Aorta (tissue), 5 donors: ENCODE measurements around the gene TMEM132D. TPM values are rescaled to one million over a fixed set of nuclear protein-coding genes. Genes with fewer than 3 reads are reported as not detected.

ENCODE experiments used
- ATAC-seq: fragments of 200-7000 bp; cut with Tn5 transposase; one replicate; pipeline ENCODE4 v1.9.1; 2022; ENCODE audit warnings: moderate library complexity; ENCODE audit not compliant: low FRiP score
- DNase-seq, 2 donors: peaks; one replicate each; pipeline ENCODE4 v3.0.0-alpha.2; 2020
- H3K27ac ChIP-seq, 2 donors: one replicate each; pipeline ENCODE4 v1.5.1; 2013; ENCODE audit warnings: low read length in 2 of 2, mild to moderate bottlenecking in 2 of 2, moderate library complexity in 2 of 2, control low read depth in 1 of 2, inconsistent platforms in 1 of 2, low read depth in 1 of 2
- H3K27me3 ChIP-seq, 2 donors: one replicate each; pipeline ENCODE4 v1.6.1; 2013; ENCODE audit warnings: control low read depth in 1 of 2, low read length in 1 of 2, mild to moderate bottlenecking in 1 of 2, moderate library complexity in 1 of 2; ENCODE audit not compliant: insufficient read depth in 2 of 2, control insufficient read depth in 1 of 2
- H3K36me3 ChIP-seq, 2 donors: one replicate each; pipeline ENCODE4 v1.6.1; 2013; ENCODE audit warnings: control low read depth in 1 of 2, low read length in 1 of 2, mild to moderate bottlenecking in 1 of 2; ENCODE audit not compliant: insufficient read depth in 2 of 2, control insufficient read depth in 1 of 2
- H3K4me1 ChIP-seq, 2 donors: one replicate each; pipeline ENCODE4 v1.6.1; 2013; ENCODE audit warnings: low read length in 2 of 2, control low read depth in 1 of 2, mild to moderate bottlenecking in 1 of 2, moderate library complexity in 1 of 2; ENCODE audit not compliant: insufficient read depth in 2 of 2, control insufficient read depth in 1 of 2
- H3K4me3 ChIP-seq, 2 donors: one replicate each; pipeline ENCODE4 v1.5.1; 2013; ENCODE audit warnings: low read length in 2 of 2, control low read depth in 1 of 2, mild to moderate bottlenecking in 1 of 2
- H3K9me3 ChIP-seq: one replicate; pipeline ENCODE4 v1.6.1; 2013; ENCODE audit warnings: mild to moderate bottlenecking, low read length; ENCODE audit not compliant: control insufficient read depth
- WGBS, 2 donors: extraction: QIAGEN DNeasy Blood & Tissue Kit; methylation state at CpG; one replicate each; pipeline ENCODE4 v1.1.7; 2013; 5-methylcytosine and 5-hydroxymethylcytosine counted together
- intact Hi-C, 2 donors: fragments of 100-400 bp; cut with DNase I; formaldehyde crosslinking; loops; one replicate each; pipeline versions ENCODE4 v1.14.2 to v1.15.0; 2022
- polyA plus RNA-seq, 2 donors: library from polyadenylated mRNA; stranded (reverse); fragments of 200-250 nt; gene quantifications; one replicate each; pipeline ENCODE4 v1.2.3, GENCODE V29; 2013
- total RNA-seq, 2 donors: library from RNA; stranded (reverse); fragmentation: NEBNext Ultra II Directional; extraction: Animal tissue kit (Norgen Biotek cat#: 25700); gene quantifications; one replicate each; pipeline ENCODE4 v1.2.1, GENCODE V29; 2021
- donor health status: healthy with polysubstance abuse.
- donor health status: Bipolar disorder and iron deficiency.
- donor health status: DM: no; HTN: no; CAD: no.
- donor health status: DM: no; HTN: no; CAD: no.
- donor health status: DM: yes; HTN: yes; CAD: no.

Gene TMEM132D
- total and polyA plus RNA-seq, 4 donors: not detected

- no peaks in the 10 kb centered on the region for H3K9me3 ChIP-seq
- H3K4me1 ChIP-seq: no peaks in the 10 kb centered on the region
- no peak overlapping the region for H3K27ac ChIP-seq
- 78 to 85% methylated on average over 10 of the region's 10 CpGs for WGBS, 2 donors
- H3K36me3 ChIP-seq: no peaks in the 10 kb centered on the region
- intact Hi-C loops: no loop called here
- no peaks in the 10 kb centered on the region for H3K27me3 ChIP-seq
- ATAC-seq (no peak), DNase-seq (no peak)
- no peak overlapping the region for H3K4me3 ChIP-seq
Observed at GRCh38 chr12:129481921-129482320, 421.9 kb downstream of the TMEM132D start.

GRCh38 chr12:129470196-129470595, 433.6 kb downstream of the TMEM132D start:
- Histone ChIP-seq H3K4me1 (no peaks in the 10 kb centered on the region), H3K27me3 (peaks cover 0 to 1% of the 10 kb centered on the region in 2 donors), H3K36me3 (no peaks in the 10 kb centered on the region), H3K27ac (no peak overlapping the region), H3K9me3 (peaks cover 1% of the 10 kb centered on the region), H3K4me3 (no peak overlapping the region)
- intact Hi-C loops: no loop called here
- 63 to 65% methylated on average over 5 of the region's 5 CpGs for WGBS, 2 donors
- DNase-seq (no peak), ATAC-seq (no peak)

- DNase-seq (no peak), ATAC-seq (no peak)
- Histone ChIP-seq H3K27ac (no peak overlapping the region), H3K4me1 (no peaks in the 10 kb centered on the region), H3K9me3 (peaks cover 1% of the 10 kb centered on the region), H3K4me3 (no peak overlapping the region), H3K36me3 (no peaks in the 10 kb centered on the region), H3K27me3 (no peaks in the 10 kb centered on the region)
- 76 to 78% methylated on average over 6 of the region's 6 CpGs for WGBS, 2 donors
- intact Hi-C loops: no loop called here
Observed at GRCh38 chr12:129467726-129468125, 436.1 kb downstream of the TMEM132D start.

DNA sequence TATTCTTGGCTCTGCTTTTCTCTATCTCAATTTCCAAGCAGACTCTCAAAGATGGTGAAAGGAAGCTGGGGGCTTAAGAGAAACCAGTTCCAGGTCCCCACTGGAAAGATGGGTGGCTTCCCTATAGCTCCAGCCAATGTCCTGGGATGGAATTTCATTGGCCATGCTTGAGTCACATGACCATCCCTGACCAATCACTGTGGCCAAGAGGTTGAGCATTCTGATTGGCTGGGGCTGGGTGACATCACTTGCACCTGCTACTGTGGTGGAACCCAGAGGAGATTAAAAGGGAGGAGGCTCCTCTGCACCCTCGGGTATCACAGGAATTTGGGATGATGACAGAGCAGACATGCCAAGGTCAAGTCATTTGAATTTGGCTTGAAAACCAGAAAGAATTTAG, 436.5 kb downstream of the TMEM132D start:
- no peak for ATAC-seq
- no peak overlapping the region for H3K4me3 ChIP-seq
- H3K27ac ChIP-seq: no peak overlapping the region
- no peak for DNase-seq
- no peaks in the 10 kb centered on the region for H3K4me1 ChIP-seq
- WGBS, 2 donors: 54 to 55% methylated on average over 1 of the region's 1 CpG
- H3K27me3 ChIP-seq: no peaks in the 10 kb centered on the region
- no peaks in the 10 kb centered on the region for H3K36me3 ChIP-seq
- intact Hi-C loops: no loop called here
- peaks cover 1% of the 10 kb centered on the region for H3K9me3 ChIP-seq

GRCh38 chr12:129466499-129466898, 437.3 kb downstream of the TMEM132D start:
- 54 to 66% methylated on average over 3 of the region's 3 CpGs for WGBS, 2 donors
- intact Hi-C loops: no loop called here

GRCh38 chr12:129459886-129460285, 443.9 kb downstream of the TMEM132D start:
- no peaks in the 10 kb centered on the region for H3K4me1 ChIP-seq
- H3K9me3 ChIP-seq: no peaks in the 10 kb centered on the region
- DNase-seq (no peak), ATAC-seq (no peak)
- H3K36me3 ChIP-seq: no peaks in the 10 kb centered on the region
- H3K27me3 ChIP-seq: no peaks in the 10 kb centered on the region
- H3K27ac ChIP-seq: no peak overlapping the region
- 72% methylated on average over 5 of the region's 5 CpGs for WGBS, 2 donors
- intact Hi-C loops: no loop called here
- H3K4me3 ChIP-seq: no peak overlapping the region

More at GRCh38 chr12:129466499-129466898, 437.3 kb downstream of the TMEM132D start:
- no peak for DNase-seq
- H3K36me3 ChIP-seq: no peaks in the 10 kb centered on the region
- H3K27ac ChIP-seq: no peak overlapping the region
- H3K4me1 ChIP-seq: no peaks in the 10 kb centered on the region
- no peak for ATAC-seq
- H3K27me3 ChIP-seq: no peaks in the 10 kb centered on the region
- H3K9me3 ChIP-seq: peaks cover 1% of the 10 kb centered on the region
- no peak overlapping the region for H3K4me3 ChIP-seq

DNA sequence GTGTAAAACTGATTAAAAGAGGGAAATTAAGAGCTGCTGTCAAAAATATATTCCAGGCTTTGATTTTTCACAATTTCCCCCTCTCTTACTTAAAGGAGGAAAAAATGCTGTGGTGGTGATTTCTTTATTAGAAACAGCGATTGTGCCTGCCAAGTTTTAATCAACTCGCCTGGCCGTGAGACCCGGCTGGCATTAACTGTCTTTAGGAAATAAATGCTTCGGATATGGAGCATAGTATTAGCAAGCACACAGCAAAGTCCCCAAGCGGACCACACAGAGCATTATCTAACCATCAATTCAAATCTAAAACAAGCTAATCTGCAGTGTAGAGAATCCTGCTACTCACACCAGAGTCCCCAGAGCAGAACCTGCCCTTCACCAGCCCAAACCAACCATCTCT, 457.1 kb downstream of the TMEM132D start:
- intact Hi-C loops: no loop called here
- WGBS, 2 donors: 74% methylated on average over 6 of the region's 6 CpGs
- no peak overlapping the region for H3K4me3 ChIP-seq
- no peaks in the 10 kb centered on the region for H3K4me1 ChIP-seq
- no peaks in the 10 kb centered on the region for H3K36me3 ChIP-seq
- ATAC-seq: no peak
- H3K9me3 ChIP-seq: no peaks in the 10 kb centered on the region
- DNase-seq: no peak
- no peaks in the 10 kb centered on the region for H3K27me3 ChIP-seq
- H3K27ac ChIP-seq: no peak overlapping the region

DNA sequence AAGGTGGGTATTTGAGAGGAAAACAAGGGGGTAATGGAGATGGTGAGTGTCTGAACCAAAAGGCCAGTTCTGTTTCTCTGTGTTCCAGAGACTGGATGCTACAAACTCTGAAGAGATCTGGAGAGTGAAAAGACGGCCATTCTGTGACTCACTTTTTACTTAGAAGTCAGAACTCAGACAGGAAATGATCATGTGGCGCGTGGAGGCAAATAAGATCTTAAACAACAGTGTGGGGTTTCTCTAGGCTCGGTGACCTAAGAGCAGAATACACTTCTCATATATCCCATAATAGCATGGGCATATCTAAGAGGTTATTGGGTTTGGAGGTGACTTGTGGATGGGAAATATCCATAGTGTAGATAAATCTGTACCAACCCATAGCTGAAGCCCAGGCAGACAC, 463.5 kb downstream of the TMEM132D start:
- Histone ChIP-seq H3K9me3 (no peaks in the 10 kb centered on the region), H3K27ac (no peak overlapping the region)

GRCh38 chr12:129434790-129435189, 469.0 kb downstream of the TMEM132D start:
- Histone ChIP-seq H3K4me3 (no peak overlapping the region), H3K36me3 (no peaks in the 10 kb centered on the region), H3K27ac (no peak overlapping the region), H3K9me3 (no peaks in the 10 kb centered on the region), H3K27me3 (no peaks in the 10 kb centered on the region), H3K4me1 (no peaks in the 10 kb centered on the region)
- ATAC-seq (no peak), DNase-seq (no peak)
- intact Hi-C loops: no loop called here
- 94% methylated on average over 3 of the region's 3 CpGs for WGBS, 2 donors

More for the DNA sequence above, 463.5 kb downstream of the TMEM132D start:
- DNase-seq: no peak
- intact Hi-C loops: no loop called here
- WGBS, 2 donors: 71 to 73% methylated on average over 4 of the region's 4 CpGs
- no peaks in the 10 kb centered on the region for H3K36me3 ChIP-seq
- no peaks in the 10 kb centered on the region for H3K27me3 ChIP-seq
- H3K4me3 ChIP-seq: no peak overlapping the region
- no peak for ATAC-seq
- no peaks in the 10 kb centered on the region for H3K4me1 ChIP-seq
